Activated T-cell treated with anti-CD3 and anti-CD28 coated beads, Interleukin-2, amount 50 U/mL, for 1 hour (primary cell): ENCODE results near the gene MAFB.

Experiments used
- DNase-seq: peaks from one replicate; pipeline ENCODE4 v3.0.0-alpha.2; 2020

Gene MAFB

GRCh38 chr20:40680161-40680959 is 8.7 kb downstream of the MAFB start:
- no peak for DNase-seq

GRCh38 chr20:40679184-40679583 is 9.9 kb downstream of the MAFB start:
- DNase-seq = no peak

- no peak for DNase-seq
These were observed 10.7 kb downstream of the MAFB start for GRCh38 chr20:40678286-40678875.

GRCh38 chr20:40677343-40677924 is 11.6 kb downstream of the MAFB start:
- DNase-seq = no peak

GRCh38 chr20:40676491-40677269 is 12.4 kb downstream of the MAFB start:
- DNase-seq = no peak

- DNase-seq = no peak
These were observed 13.3 kb downstream of the MAFB start for GRCh38 chr20:40675599-40676221.

GRCh38 chr20:40673442-40673841 is 15.6 kb downstream of the MAFB start:
- DNase-seq = no peak

GRCh38 chr20:40672095-40672494 is 16.9 kb downstream of the MAFB start:
- no peak for DNase-seq

GRCh38 chr20:40670253-40670652 is 18.8 kb downstream of the MAFB start:
- no peak for DNase-seq

GRCh38 chr20:40669692-40670091 is 19.3 kb downstream of the MAFB start:
- DNase-seq = no peak

- DNase-seq = no peak
These were observed 20.4 kb downstream of the MAFB start for GRCh38 chr20:40668449-40669228.

GRCh38 chr20:40667503-40667902 is 21.5 kb downstream of the MAFB start:
- no peak for DNase-seq

GRCh38 chr20:40666336-40666735 is 22.7 kb downstream of the MAFB start:
- no peak for DNase-seq

- no peak for DNase-seq
These were observed 24.1 kb downstream of the MAFB start for GRCh38 chr20:40664891-40665290.

- no peak for DNase-seq
These were observed 24.8 kb downstream of the MAFB start for GRCh38 chr20:40663991-40664880.

GRCh38 chr20:40663304-40663790 is 25.7 kb downstream of the MAFB start:
- DNase-seq = no peak

- DNase-seq = no peak
These were observed 29.5 kb downstream of the MAFB start for GRCh38 chr20:40659567-40659966.

- no peak for DNase-seq
These were observed 30.5 kb downstream of the MAFB start for GRCh38 chr20:40658509-40658908.

GRCh38 chr20:40657526-40657925 is 31.5 kb downstream of the MAFB start:
- no peak for DNase-seq

- no peak for DNase-seq
These were observed 33.6 kb downstream of the MAFB start for GRCh38 chr20:40655451-40655850.

- DNase-seq = no peak
These were observed 34.2 kb downstream of the MAFB start for GRCh38 chr20:40654876-40655275.
